ENCODE measurements around the gene DBP.

DNA sequence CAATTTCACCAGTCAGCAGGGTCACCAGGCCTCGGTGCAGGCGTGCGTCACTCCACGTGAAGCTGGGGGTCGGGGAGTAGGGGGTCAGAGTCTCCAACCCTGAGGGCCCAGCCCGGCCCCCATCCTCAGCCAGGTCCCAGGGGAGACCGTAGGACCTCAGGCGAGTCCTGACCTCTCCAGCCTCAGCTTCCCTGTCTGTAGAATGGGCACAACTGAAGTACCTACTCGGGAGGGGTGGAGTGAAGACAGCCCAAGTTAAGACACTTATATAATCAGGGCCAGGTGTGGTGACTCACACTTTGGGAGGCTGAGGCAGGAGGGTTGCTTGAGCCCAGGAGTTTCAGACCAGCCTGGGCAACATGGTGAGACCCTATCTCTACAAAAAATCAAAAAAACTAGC is 33.3 kb downstream of the DBP start:
- TF ChIP-seq CTCF (IDR thresholded peaks at IDR 0.05; ENCODE audit: low read depth, low read length) (no peak), EZH2phosphoT487 (IDR thresholded peaks at IDR 0.05; ENCODE audit: low read depth) (no peak)
